ENCODE results near the gene TNFRSF1B.

The TNFRSF1B gene

GRCh38 chr1:12141163-12141850, 25.5 kb upstream of the TNFRSF1B start:
- in situ Hi-C loops (cut with MboI; ENCODE audit: low sequenced_read_pairs), result no loop called here

- in situ Hi-C loops (cut with MboI; ENCODE audit: low sequenced_read_pairs), result no loop called here
Observed at GRCh38 chr1:12142141-12142823, 24.5 kb upstream of the TNFRSF1B start.

- in situ Hi-C loops (cut with MboI; ENCODE audit: low sequenced_read_pairs), result no loop called here
Observed at GRCh38 chr1:12142891-12143630, 23.7 kb upstream of the TNFRSF1B start.

GRCh38 chr1:12143631-12144155, 23.1 kb upstream of the TNFRSF1B start:
- in situ Hi-C loops (cut with MboI; ENCODE audit: low sequenced_read_pairs), result no loop called here

- in situ Hi-C loops (cut with MboI; ENCODE audit: low sequenced_read_pairs), result no loop called here
Observed at GRCh38 chr1:12144236-12144635, 22.6 kb upstream of the TNFRSF1B start.

GRCh38 chr1:12144969-12145368, 21.8 kb upstream of the TNFRSF1B start:
- in situ Hi-C loops (cut with MboI; ENCODE audit: low sequenced_read_pairs), result no loop called here

- in situ Hi-C loops (cut with MboI; ENCODE audit: low sequenced_read_pairs), result no loop called here
Observed at GRCh38 chr1:12145616-12146342, 21.0 kb upstream of the TNFRSF1B start.

GRCh38 chr1:12146343-12147112, 20.3 kb upstream of the TNFRSF1B start:
- in situ Hi-C loops (cut with MboI; ENCODE audit: low sequenced_read_pairs), result no loop called here

GRCh38 chr1:12147201-12147701, 19.5 kb upstream of the TNFRSF1B start:
- in situ Hi-C loops (cut with MboI; ENCODE audit: low sequenced_read_pairs), result no loop called here

- in situ Hi-C loops (cut with MboI; ENCODE audit: low sequenced_read_pairs), result no loop called here
Observed at GRCh38 chr1:12148160-12148957, 18.4 kb upstream of the TNFRSF1B start.

GRCh38 chr1:12148958-12149790, 17.6 kb upstream of the TNFRSF1B start:
- in situ Hi-C loops (cut with MboI; ENCODE audit: low sequenced_read_pairs), result no loop called here

- in situ Hi-C loops (cut with MboI; ENCODE audit: low sequenced_read_pairs), result no loop called here
Observed at GRCh38 chr1:12149791-12150175, 17.0 kb upstream of the TNFRSF1B start.

- in situ Hi-C loops (cut with MboI; ENCODE audit: low sequenced_read_pairs), result no loop called here
Observed at GRCh38 chr1:12150456-12151200, 16.2 kb upstream of the TNFRSF1B start.

GRCh38 chr1:12151465-12151864, 15.3 kb upstream of the TNFRSF1B start:
- in situ Hi-C loops (cut with MboI; ENCODE audit: low sequenced_read_pairs), result no loop called here

- in situ Hi-C loops (cut with MboI; ENCODE audit: low sequenced_read_pairs), result no loop called here
Observed at GRCh38 chr1:12152113-12152891, 14.5 kb upstream of the TNFRSF1B start.

- in situ Hi-C loops (cut with MboI; ENCODE audit: low sequenced_read_pairs), result no loop called here
Observed at GRCh38 chr1:12153181-12153785, 13.5 kb upstream of the TNFRSF1B start.
